NCI-H1930 (cell line): ENCODE results near the gene SKIDA1.

Source experiments
- DNase-seq, 2 experiments: peaks; one replicate each; lab custom pipeline; 2025; lab: John Stamatoyannopoulos, UW

The SKIDA1 gene

GRCh38 chr10:21482821-21483220, 42.7 kb downstream of the SKIDA1 start:
- no peak for DNase-seq

- DNase-seq: no peak
These were observed 44.1 kb downstream of the SKIDA1 start for GRCh38 chr10:21481407-21481806.

GRCh38 chr10:21479570-21480315, 45.7 kb downstream of the SKIDA1 start:
- DNase-seq: no peak

- no peak for DNase-seq
These were observed 50.1 kb downstream of the SKIDA1 start for GRCh38 chr10:21475393-21475792.

- no peak for DNase-seq
These were observed 51.9 kb downstream of the SKIDA1 start for GRCh38 chr10:21473541-21473940.

- no peak for DNase-seq
These were observed 52.3 kb downstream of the SKIDA1 start for GRCh38 chr10:21473135-21473534.

GRCh38 chr10:21468086-21468485, 57.4 kb downstream of the SKIDA1 start:
- DNase-seq: no peak

GRCh38 chr10:21467633-21468032, 57.8 kb downstream of the SKIDA1 start:
- DNase-seq: no peak

- no peak for DNase-seq
These were observed 61.3 kb downstream of the SKIDA1 start for GRCh38 chr10:21464134-21464533.
